Fibroblast of skin of left quadriceps (primary cell): ENCODE results near the gene SMIM41.

Experiments used
- DNase-seq, 2 experiments: peaks; one replicate each; pipeline ENCODE4 v3.0.0-alpha.2; 2013; ENCODE audit warnings: low read depth in 2 of 2

Gene SMIM41

GRCh38 chr12:52147367-52147963 lies 68.0 kb downstream of the SMIM41 start:
- DNase-seq = peak; percentile 92 to 95

GRCh38 chr12:52147964-52148463 lies 68.5 kb downstream of the SMIM41 start:
- DNase-seq = no peak

GRCh38 chr12:52148464-52149181 lies 69.1 kb downstream of the SMIM41 start:
- no peak for DNase-seq

- DNase-seq = no peak
Measured at GRCh38 chr12:52149182-52149641, 69.7 kb downstream of the SMIM41 start.

- no peak for DNase-seq
Measured at GRCh38 chr12:52149651-52150241, 70.2 kb downstream of the SMIM41 start.

GRCh38 chr12:52151153-52151836 lies 71.8 kb downstream of the SMIM41 start:
- no peak for DNase-seq

- peak in 1 of 2 experiments; percentile 30 for DNase-seq
Measured at GRCh38 chr12:52151837-52152783, 72.6 kb downstream of the SMIM41 start.

GRCh38 chr12:52152905-52153317 lies 73.4 kb downstream of the SMIM41 start:
- no peak for DNase-seq

- no peak for DNase-seq
Measured at GRCh38 chr12:52155048-52155868, 75.8 kb downstream of the SMIM41 start.

- no peak for DNase-seq
Measured at GRCh38 chr12:52156311-52156710, 76.8 kb downstream of the SMIM41 start.

- no peak for DNase-seq
Measured at GRCh38 chr12:52156757-52157565, 77.5 kb downstream of the SMIM41 start.

GRCh38 chr12:52157566-52158150 lies 78.2 kb downstream of the SMIM41 start:
- no peak for DNase-seq
